Measurements from ENCODE around the gene UCHL3. TPM values are rescaled to one million over a fixed set of nuclear protein-coding genes. Genes with fewer than 3 reads are reported as not detected.

Gene UCHL3
- 41.5 to 50.8 TPM (median 49.0 TPM) in 5 replicates for total RNA-seq (2022; extraction: Qiagen RNA extraction)

GRCh38 chr13:75549262-75550158 lies at the start of gene UCHL3:
UCHL3 (plus strand) TSS chr13:75549791; CDS start chr13:75549821, 30 bp downstream.

GRCh38 chr13:75537401-75538365 lies 11.9 kb upstream of the UCHL3 start, which contains the start of gene COMMD6:
COMMD6 (minus strand) TSS chr13:75537841; CDS start chr13:75537805, 36 bp downstream.

GRCh38 chr13:75635828-75636435 lies 86.3 kb downstream of the UCHL3 start, which contains the start of gene LMO7:
LMO7 (plus strand) TSS chr13:75636330; CDS start chr13:75636658, 328 bp downstream.

Other genes starting within 250 kb of the UCHL3 start
- 11.5 to 16.7 TPM (median 14.8 TPM) in 5 replicates for gene TBC1D4, start 67.6 kb upstream of the UCHL3 start, total RNA-seq (2022; extraction: Qiagen RNA extraction)
- gene COMMD6, start 11.9 kb upstream of the UCHL3 start, total RNA-seq (2022; extraction: Qiagen RNA extraction): 117 to 135 TPM (median 122 TPM) in 5 replicates
- 36.7 to 58.8 TPM (median 43.8 TPM) in 5 replicates for gene LMO7, start 86.5 kb downstream of the UCHL3 start, total RNA-seq (2022; extraction: Qiagen RNA extraction)

All from A549 treated with dexamethasone at 1 μM for 4 hours (cell line).